ENCODE results near the gene EGFL8.

The EGFL8 gene

GRCh38 chr6:32168807-32169591 is 4.6 kb downstream of the EGFL8 start:
- Histone ChIP-seq H3K9ac (ENCODE audit: insufficient read length, low read depth) (no peak overlapping the region), H3K9me3 (ENCODE audit: insufficient read depth, low read length) (no peaks in the 10 kb centered on the region), H3K4me1 (ENCODE audit: insufficient read depth, insufficient read length) (peaks cover 4% of the 10 kb centered on the region), H3K36me3 (ENCODE audit: insufficient read depth, insufficient read length, low read length) (peaks cover 77% of the 10 kb centered on the region), H3K4me3 (ENCODE audit: insufficient read length, low read depth) (no peak overlapping the region), H3K27me3 (ENCODE audit: insufficient read depth, insufficient read length) (no peaks in the 10 kb centered on the region)
- DNase-seq (ENCODE audit: low read depth, low spot score) = no peak
- TF ChIP-seq SUZ12 (IDR thresholded peaks at IDR 0.05; ENCODE audit: extremely low read depth, insufficient read depth, insufficient read length) (no peak), ZNF274 (IDR thresholded peaks at IDR 0.05; ENCODE audit: low read depth, low read length) (no peak)

GRCh38 chr6:32170294-32170693 is 5.9 kb downstream of the EGFL8 start:
- Histone ChIP-seq H3K27me3 (ENCODE audit: insufficient read depth, insufficient read length) (no peaks in the 10 kb centered on the region), H3K9ac (ENCODE audit: insufficient read length, low read depth) (no peak overlapping the region), H3K36me3 (ENCODE audit: insufficient read depth, insufficient read length, low read length) (peaks cover 83% of the 10 kb centered on the region), H3K4me1 (ENCODE audit: insufficient read depth, insufficient read length) (peaks cover 2% of the 10 kb centered on the region), H3K9me3 (ENCODE audit: insufficient read depth, low read length) (no peaks in the 10 kb centered on the region), H3K4me3 (ENCODE audit: insufficient read length, low read depth) (no peak overlapping the region)
- TF ChIP-seq YY1 (IDR thresholded peaks at IDR 0.05; ENCODE audit: insufficient read depth, insufficient read length) (no peak), SUZ12 (IDR thresholded peaks at IDR 0.05; ENCODE audit: extremely low read depth, insufficient read depth, insufficient read length) (no peak), ZNF274 (IDR thresholded peaks at IDR 0.05; ENCODE audit: low read depth, low read length) (no peak)
- no peak for DNase-seq (ENCODE audit: low read depth, low spot score)

GRCh38 chr6:32171234-32171633 is 6.8 kb downstream of the EGFL8 start:
- H3K27me3 ChIP-seq (ENCODE audit: insufficient read depth, insufficient read length) = no peaks in the 10 kb centered on the region
- no peak overlapping the region for H3K4me3 ChIP-seq (ENCODE audit: insufficient read length, low read depth)
- H3K4me1 ChIP-seq (ENCODE audit: insufficient read depth, insufficient read length) = no peaks in the 10 kb centered on the region
- peaks cover 77% of the 10 kb centered on the region for H3K36me3 ChIP-seq (ENCODE audit: insufficient read depth, insufficient read length, low read length)
- H3K9me3 ChIP-seq (ENCODE audit: insufficient read depth, low read length) = no peaks in the 10 kb centered on the region
- no peak overlapping the region for H3K9ac ChIP-seq (ENCODE audit: insufficient read length, low read depth)
- no peak for TF ChIP-seq ZNF274 (IDR thresholded peaks at IDR 0.05; ENCODE audit: low read depth, low read length)
- TF ChIP-seq SUZ12 (IDR thresholded peaks at IDR 0.05; ENCODE audit: extremely low read depth, insufficient read depth, insufficient read length) = no peak
- TF ChIP-seq YY1 (IDR thresholded peaks at IDR 0.05; ENCODE audit: insufficient read depth, insufficient read length) = no peak
- no peak for DNase-seq (ENCODE audit: low read depth, low spot score)

- DNase-seq (ENCODE audit: low read depth, low spot score) = no peak
- H3K36me3 ChIP-seq (ENCODE audit: insufficient read depth, insufficient read length, low read length) = peaks cover 57% of the 10 kb centered on the region
- H3K9ac ChIP-seq (ENCODE audit: insufficient read length, low read depth) = no peak overlapping the region
- no peaks in the 10 kb centered on the region for H3K4me1 ChIP-seq (ENCODE audit: insufficient read depth, insufficient read length)
- TF ChIP-seq YY1 (IDR thresholded peaks at IDR 0.05; ENCODE audit: insufficient read depth, insufficient read length) = no peak
- TF ChIP-seq SUZ12 (IDR thresholded peaks at IDR 0.05; ENCODE audit: extremely low read depth, insufficient read depth, insufficient read length) = no peak
- no peak for TF ChIP-seq ZNF274 (IDR thresholded peaks at IDR 0.05; ENCODE audit: low read depth, low read length)
- H3K27me3 ChIP-seq (ENCODE audit: insufficient read depth, insufficient read length) = no peaks in the 10 kb centered on the region
- no peaks in the 10 kb centered on the region for H3K9me3 ChIP-seq (ENCODE audit: insufficient read depth, low read length)
- H3K4me3 ChIP-seq (ENCODE audit: insufficient read length, low read depth) = no peak overlapping the region
These were observed 8.8 kb downstream of the EGFL8 start for GRCh38 chr6:32173051-32173727.

- H3K36me3 ChIP-seq (ENCODE audit: insufficient read depth, insufficient read length, low read length) = peaks cover 46% of the 10 kb centered on the region
- TF ChIP-seq YY1 (IDR thresholded peaks at IDR 0.05; ENCODE audit: insufficient read depth, insufficient read length) (no peak), SUZ12 (IDR thresholded peaks at IDR 0.05; ENCODE audit: extremely low read depth, insufficient read depth, insufficient read length) (no peak), ZNF274 (IDR thresholded peaks at IDR 0.05; ENCODE audit: low read depth, low read length) (no peak)
- no peaks in the 10 kb centered on the region for H3K9me3 ChIP-seq (ENCODE audit: insufficient read depth, low read length)
- H3K27me3 ChIP-seq (ENCODE audit: insufficient read depth, insufficient read length) = no peaks in the 10 kb centered on the region
- no peak for DNase-seq (ENCODE audit: low read depth, low spot score)
- no peak overlapping the region for H3K4me3 ChIP-seq (ENCODE audit: insufficient read length, low read depth)
- no peak overlapping the region for H3K9ac ChIP-seq (ENCODE audit: insufficient read length, low read depth)
- no peaks in the 10 kb centered on the region for H3K4me1 ChIP-seq (ENCODE audit: insufficient read depth, insufficient read length)
These were observed 10.0 kb downstream of the EGFL8 start for GRCh38 chr6:32174416-32174815.

GRCh38 chr6:32175322-32175710 is 10.9 kb downstream of the EGFL8 start:
- H3K36me3 ChIP-seq (ENCODE audit: insufficient read depth, insufficient read length, low read length) = peaks cover 43% of the 10 kb centered on the region
- no peaks in the 10 kb centered on the region for H3K4me1 ChIP-seq (ENCODE audit: insufficient read depth, insufficient read length)
- no peak for DNase-seq (ENCODE audit: low read depth, low spot score)
- peak overlapping the region; percentile 95 for H3K9ac ChIP-seq (ENCODE audit: insufficient read length, low read depth)
- no peaks in the 10 kb centered on the region for H3K9me3 ChIP-seq (ENCODE audit: insufficient read depth, low read length)
- H3K4me3 ChIP-seq (ENCODE audit: insufficient read length, low read depth) = peak overlapping the region; percentile 87
- H3K27me3 ChIP-seq (ENCODE audit: insufficient read depth, insufficient read length) = no peaks in the 10 kb centered on the region
- TF ChIP-seq YY1 (IDR thresholded peaks at IDR 0.05; ENCODE audit: insufficient read depth, insufficient read length) = no peak
- TF ChIP-seq SUZ12 (IDR thresholded peaks at IDR 0.05; ENCODE audit: extremely low read depth, insufficient read depth, insufficient read length) = no peak

GRCh38 chr6:32175711-32176475 is 11.5 kb downstream of the EGFL8 start, which contains the start of gene AGPAT1:
Gene AGPAT1, minus strand, starts transcription at chr6:32176084. Its CDS starts 4,588 bp downstream, at chr6:32171496.
- peak; percentile 89 for DNase-seq (ENCODE audit: low read depth, low spot score)
- H3K9me3 ChIP-seq (ENCODE audit: insufficient read depth, low read length) = no peaks in the 10 kb centered on the region
- no peak for TF ChIP-seq ZNF274 (IDR thresholded peaks at IDR 0.05; ENCODE audit: low read depth, low read length)
- no peak for TF ChIP-seq SUZ12 (IDR thresholded peaks at IDR 0.05; ENCODE audit: extremely low read depth, insufficient read depth, insufficient read length)
- no peak for TF ChIP-seq YY1 (IDR thresholded peaks at IDR 0.05; ENCODE audit: insufficient read depth, insufficient read length)
- H3K27me3 ChIP-seq (ENCODE audit: insufficient read depth, insufficient read length) = no peaks in the 10 kb centered on the region
- H3K36me3 ChIP-seq (ENCODE audit: insufficient read depth, insufficient read length, low read length) = peaks cover 39% of the 10 kb centered on the region
- peak within 1 kb of the TSS; percentile 95 for H3K9ac ChIP-seq (ENCODE audit: insufficient read length, low read depth)
- no peaks in the 10 kb centered on the region for H3K4me1 ChIP-seq (ENCODE audit: insufficient read depth, insufficient read length)
- H3K4me3 ChIP-seq (ENCODE audit: insufficient read length, low read depth) = peak within 1 kb of the TSS; percentile 87

All from NT2/D1 (cell line).